ENCODE measurements around the gene GBP3.
"Not testable (repeated sequence)": the region's sequence is repeated elsewhere in the genome, so short reads cannot be mapped to it uniquely, and the experiment has no call there.

The GBP3 gene

GRCh38 chr1:89008511-89008910 lies 14.2 kb downstream of the GBP3 start:
- no peak overlapping the region for H2BK120ac ChIP-seq (ENCODE audit: low read depth, low read length)

DNA sequence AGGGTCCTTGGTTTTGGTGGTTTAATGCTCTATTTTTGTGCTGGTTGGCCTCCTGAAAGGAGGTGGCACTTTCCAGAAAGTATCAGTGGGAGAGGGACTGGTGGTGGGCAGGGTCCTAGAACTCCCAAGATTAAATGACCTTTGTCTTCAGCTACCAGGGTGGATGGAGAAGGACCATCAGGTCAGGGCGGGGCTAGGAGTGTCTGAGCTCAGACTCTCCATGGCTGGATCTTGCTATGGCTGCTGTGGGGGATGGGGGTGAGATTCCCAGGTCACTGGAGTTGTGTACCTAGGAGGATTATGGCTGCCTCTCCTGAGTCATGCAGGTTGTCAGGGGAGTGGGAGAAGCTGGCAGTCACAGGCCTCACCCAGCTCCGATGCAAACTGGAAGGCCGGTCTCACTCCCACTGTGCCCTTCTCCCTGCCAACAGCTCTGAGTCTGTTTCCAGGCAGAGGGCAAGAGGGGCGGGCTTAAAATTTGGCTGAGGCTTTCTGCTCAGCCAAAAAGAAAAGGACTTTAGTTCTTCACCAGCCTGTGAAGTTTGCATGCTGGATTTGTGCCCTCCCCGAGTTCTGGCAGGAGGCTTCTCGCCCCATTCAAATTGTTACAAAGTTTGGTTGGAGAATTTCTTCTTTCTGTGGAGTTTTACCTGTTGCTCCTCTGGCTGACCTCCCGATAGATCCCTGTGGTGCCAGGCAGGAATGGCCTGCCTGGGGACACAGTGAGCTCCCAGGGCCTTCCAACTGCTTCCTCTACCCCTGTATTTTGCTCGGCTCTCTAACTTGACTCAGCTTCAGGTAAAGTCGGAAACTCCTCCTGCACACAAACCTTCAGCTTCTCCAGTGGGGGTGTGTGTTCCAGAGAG lies 17.1 kb downstream of the GBP3 start:
- Histone ChIP-seq H3K23ac (ENCODE audit: low read depth, low read length, poor library complexity) (no peak overlapping the region), H3K4me3 (ENCODE audit: low read length in 2 of 2) (no peak overlapping the region), H4K91ac (ENCODE audit: low read depth, low read length, poor library complexity) (no peak overlapping the region), H2AK5ac (ENCODE audit: low read depth, low read length) (no peak overlapping the region), H2BK15ac (ENCODE audit: low read length) (no peak overlapping the region), H2AFZ (ENCODE audit: low read length) (no peak overlapping the region), H3K4ac (ENCODE audit: low read length) (no peak overlapping the region), H3K36me3 (replicated peaks in 1 of 2; ENCODE audit: control insufficient read depth in 2 of 2, insufficient read depth in 2 of 2, low read length in 2 of 2) (no peaks in the 10 kb centered on the region), H3K4me1 (ENCODE audit: control insufficient read depth in 2 of 2, insufficient read depth in 1 of 2, low read depth in 1 of 2, low read length in 2 of 2) (peaks cover 0 to 3% of the 10 kb centered on the region in 2 donors), H2BK12ac (ENCODE audit: low read length) (no peak overlapping the region), H3K18ac (ENCODE audit: low read length) (peak overlapping the region; percentile 11), H3K9me3 (replicated peaks in 1 of 2; ENCODE audit: control insufficient read depth in 2 of 2, insufficient read depth in 1 of 2, low read depth in 1 of 2, low read length in 2 of 2) (no peaks in the 10 kb centered on the region), H4K8ac (ENCODE audit: low read depth, low read length) (no peak overlapping the region), H3K27me3 (ENCODE audit: control insufficient read depth in 3 of 3, insufficient read depth in 3 of 3, low read depth in 1 of 3, low read length in 3 of 3) (peaks cover 0 to 4% (median 0%) of the 10 kb centered on the region in 3 experiments), H3K27ac (replicated peaks; ENCODE audit: low read length) (no peak overlapping the region), H2BK120ac (ENCODE audit: low read depth, low read length) (no peak overlapping the region), H3K14ac (ENCODE audit: low read length) (no peak overlapping the region), H3K9ac (ENCODE audit: low read depth, low read length, poor library complexity) (no peak overlapping the region), H2BK5ac (ENCODE audit: low read length) (no peak overlapping the region), H3K4me2 (ENCODE audit: insufficient read depth, low read length, poor library complexity, severe bottlenecking) (no peak overlapping the region), H3K79me1 (ENCODE audit: low read depth, low read length) (no peaks in the 10 kb centered on the region)
- WGBS, 2 donors (ENCODE audit: extremely low coverage in 2 of 2, insufficient read length in 2 of 2, insufficient replicate concordance in 1 of 2) = no CpG with 5 or more reads among the region's 9 CpGs
- DNase-seq (ENCODE audit: low spot score) = no peak

More at GRCh38 chr1:89008511-89008910, 14.2 kb downstream of the GBP3 start:
- H2AK5ac ChIP-seq (ENCODE audit: low read depth, low read length) = no peak overlapping the region
- H3K27ac ChIP-seq (replicated peaks; ENCODE audit: low read length) = no peak overlapping the region
- H3K9ac ChIP-seq (ENCODE audit: low read depth, low read length, poor library complexity) = no peak overlapping the region
- DNase-seq (ENCODE audit: low spot score) = no peak
- H3K4me3 ChIP-seq (ENCODE audit: low read length in 2 of 2) = no peak overlapping the region
- H3K4ac ChIP-seq (ENCODE audit: low read length) = no peak overlapping the region
- no peak overlapping the region for H4K8ac ChIP-seq (ENCODE audit: low read depth, low read length)
- H2BK12ac ChIP-seq (ENCODE audit: low read length) = no peak overlapping the region
- H4K91ac ChIP-seq (ENCODE audit: low read depth, low read length, poor library complexity) = no peak overlapping the region
- peaks cover 0 to 3% of the 10 kb centered on the region in 2 donors for H3K4me1 ChIP-seq (ENCODE audit: control insufficient read depth in 2 of 2, insufficient read depth in 1 of 2, low read depth in 1 of 2, low read length in 2 of 2)
- no peak overlapping the region for H2BK15ac ChIP-seq (ENCODE audit: low read length)
- no peak overlapping the region for H2BK5ac ChIP-seq (ENCODE audit: low read length)
- no peaks in the 10 kb centered on the region for H3K79me1 ChIP-seq (ENCODE audit: low read depth, low read length)
- no CpG with 5 or more reads among the region's 4 CpGs for WGBS, 2 donors (ENCODE audit: extremely low coverage in 2 of 2, insufficient read length in 2 of 2, insufficient replicate concordance in 1 of 2)
- H3K27me3 ChIP-seq (ENCODE audit: control insufficient read depth in 3 of 3, insufficient read depth in 3 of 3, low read depth in 1 of 3, low read length in 3 of 3) = peaks cover 0 to under 1% (median 0%) of the 10 kb centered on the region in 3 experiments
- H2AFZ ChIP-seq (ENCODE audit: low read length) = no peak overlapping the region
- no peaks in the 10 kb centered on the region for H3K36me3 ChIP-seq (replicated peaks in 1 of 2; ENCODE audit: control insufficient read depth in 2 of 2, insufficient read depth in 2 of 2, low read length in 2 of 2)
- H3K18ac ChIP-seq (ENCODE audit: low read length) = no peak overlapping the region
- H3K14ac ChIP-seq (ENCODE audit: low read length) = no peak overlapping the region
- H3K4me2 ChIP-seq (ENCODE audit: insufficient read depth, low read length, poor library complexity, severe bottlenecking) = no peak overlapping the region
- no peak overlapping the region for H3K23ac ChIP-seq (ENCODE audit: low read depth, low read length, poor library complexity)
- H3K9me3 ChIP-seq (replicated peaks in 1 of 2; ENCODE audit: control insufficient read depth in 2 of 2, insufficient read depth in 1 of 2, low read depth in 1 of 2, low read length in 2 of 2) = no peaks in the 10 kb centered on the region

DNA sequence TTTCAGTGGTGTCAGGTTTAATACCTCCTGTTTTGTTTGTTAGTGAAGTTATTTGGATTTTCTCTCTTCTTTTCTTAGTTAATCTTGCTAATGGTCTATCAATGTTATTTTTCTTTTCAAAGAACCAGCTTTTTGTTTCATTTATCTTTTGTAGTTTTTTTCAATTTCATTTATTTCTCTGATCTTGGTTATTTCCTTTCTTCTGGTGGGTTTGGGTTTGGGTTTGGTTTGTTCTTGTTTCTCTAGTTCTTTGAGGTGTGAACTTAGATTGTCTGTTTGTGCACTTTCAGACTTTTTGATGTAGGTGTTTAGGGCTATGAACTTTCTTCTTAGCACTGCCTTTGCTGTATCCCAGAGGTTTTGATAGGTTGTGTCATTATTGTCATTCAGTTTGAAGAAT lies 20.5 kb downstream of the GBP3 start:
- not testable (repeated sequence) for H3K27me3 ChIP-seq (ENCODE audit: control insufficient read depth in 3 of 3, insufficient read depth in 3 of 3, low read depth in 1 of 3, low read length in 3 of 3); H3K18ac ChIP-seq (ENCODE audit: low read length); DNase-seq (ENCODE audit: low spot score); H2AFZ ChIP-seq (ENCODE audit: low read length); H2BK15ac ChIP-seq (ENCODE audit: low read length); H3K79me1 ChIP-seq (ENCODE audit: low read depth, low read length); H2BK5ac ChIP-seq (ENCODE audit: low read length); H3K4me3 ChIP-seq (ENCODE audit: low read length in 2 of 2); H3K27ac ChIP-seq (replicated peaks; ENCODE audit: low read length); H3K9ac ChIP-seq (ENCODE audit: low read depth, low read length, poor library complexity); H2BK120ac ChIP-seq (ENCODE audit: low read depth, low read length); H2AK5ac ChIP-seq (ENCODE audit: low read depth, low read length); H3K36me3 ChIP-seq (replicated peaks in 1 of 2; ENCODE audit: control insufficient read depth in 2 of 2, insufficient read depth in 2 of 2, low read length in 2 of 2); H3K9me3 ChIP-seq (replicated peaks in 1 of 2; ENCODE audit: control insufficient read depth in 2 of 2, insufficient read depth in 1 of 2, low read depth in 1 of 2, low read length in 2 of 2); H4K8ac ChIP-seq (ENCODE audit: low read depth, low read length); H3K4me2 ChIP-seq (ENCODE audit: insufficient read depth, low read length, poor library complexity, severe bottlenecking); H3K14ac ChIP-seq (ENCODE audit: low read length); H3K4me1 ChIP-seq (ENCODE audit: control insufficient read depth in 2 of 2, insufficient read depth in 1 of 2, low read depth in 1 of 2, low read length in 2 of 2); H3K4ac ChIP-seq (ENCODE audit: low read length); H4K91ac ChIP-seq (ENCODE audit: low read depth, low read length, poor library complexity); H2BK12ac ChIP-seq (ENCODE audit: low read length); H3K23ac ChIP-seq (ENCODE audit: low read depth, low read length, poor library complexity)

- Histone ChIP-seq H3K9ac (ENCODE audit: low read depth, low read length, poor library complexity) (no peak overlapping the region), H2AFZ (ENCODE audit: low read length) (no peak overlapping the region), H3K4me1 (ENCODE audit: control insufficient read depth in 2 of 2, insufficient read depth in 1 of 2, low read depth in 1 of 2, low read length in 2 of 2) (peaks cover 0 to 3% of the 10 kb centered on the region in 2 donors), H2AK5ac (ENCODE audit: low read depth, low read length) (no peak overlapping the region), H3K27ac (replicated peaks; ENCODE audit: low read length) (no peak overlapping the region), H3K23ac (ENCODE audit: low read depth, low read length, poor library complexity) (no peak overlapping the region), H3K79me1 (ENCODE audit: low read depth, low read length) (no peaks in the 10 kb centered on the region), H2BK12ac (ENCODE audit: low read length) (no peak overlapping the region), H3K4me3 (ENCODE audit: low read length in 2 of 2) (no peak overlapping the region), H2BK120ac (ENCODE audit: low read depth, low read length) (no peak overlapping the region), H3K18ac (ENCODE audit: low read length) (no peak overlapping the region), H3K14ac (ENCODE audit: low read length) (no peak overlapping the region), H2BK5ac (ENCODE audit: low read length) (no peak overlapping the region), H3K27me3 (ENCODE audit: control insufficient read depth in 3 of 3, insufficient read depth in 3 of 3, low read depth in 1 of 3, low read length in 3 of 3) (peaks cover 0 to 7% (median 0%) of the 10 kb centered on the region in 3 experiments), H4K91ac (ENCODE audit: low read depth, low read length, poor library complexity) (no peak overlapping the region), H4K8ac (ENCODE audit: low read depth, low read length) (no peak overlapping the region), H3K4ac (ENCODE audit: low read length) (no peak overlapping the region), H3K36me3 (replicated peaks in 1 of 2; ENCODE audit: control insufficient read depth in 2 of 2, insufficient read depth in 2 of 2, low read length in 2 of 2) (no peaks in the 10 kb centered on the region), H3K4me2 (ENCODE audit: insufficient read depth, low read length, poor library complexity, severe bottlenecking) (no peak overlapping the region), H3K9me3 (replicated peaks in 1 of 2; ENCODE audit: control insufficient read depth in 2 of 2, insufficient read depth in 1 of 2, low read depth in 1 of 2, low read length in 2 of 2) (no peaks in the 10 kb centered on the region), H2BK15ac (ENCODE audit: low read length) (no peak overlapping the region)
- DNase-seq (ENCODE audit: low spot score) = no peak
These were observed 21.2 kb downstream of the GBP3 start for GRCh38 chr1:89001510-89001909.

Data from neuronal stem cell (in vitro differentiated cells).